Gastroesophageal sphincter (tissue), 4 donors: ENCODE data around the gene MXRA7. TPM values are rescaled to one million over a fixed set of nuclear protein-coding genes. Genes with fewer than 3 reads are reported as not detected.
"Not testable (repeated sequence)": the region's sequence is repeated elsewhere in the genome, so short reads cannot be mapped to it uniquely, and the experiment has no call there.

Experiments used
- ATAC-seq: fragments of 150-250 bp; one replicate; pipeline ENCODE4 v1.9.1; 2016; ENCODE audit warnings: mild to moderate bottlenecking, moderate library complexity
- H3K27ac ChIP-seq, 4 donors: fragments of 200-600 bp; sonication (generic) in 3 of 4; 1 replicate in 3 of 4; 2 replicates in 1 of 4; pipeline ENCODE4 v1.5.1; 2016 to 2019
- H3K27me3 ChIP-seq: fragments of 200-600 bp; sonication (generic); one replicate; pipeline ENCODE4 v1.5.1; 2019
- H3K36me3 ChIP-seq, 2 donors: fragments of 200-600 bp; sonication (generic); one replicate each; pipeline ENCODE4 v1.5.1; 2019; ENCODE audit warnings: control low read depth in 1 of 2
- H3K4me1 ChIP-seq, 3 donors: fragments of 200-600 bp; sonication (generic); 1 replicate in 2 of 3; 2 replicates in 1 of 3; pipeline ENCODE4 v1.5.1; 2016 to 2019; ENCODE audit warnings: control low read depth in 2 of 3
- H3K4me3 ChIP-seq, 2 donors: fragments of 200-600 bp; sonication (generic); one replicate each; pipeline ENCODE4 v1.5.1; 2019; ENCODE audit warnings: mild to moderate bottlenecking in 1 of 2, moderate library complexity in 1 of 2
- H3K9me3 ChIP-seq, 3 donors: fragments of 200-600 bp; sonication (generic); one replicate each; pipeline ENCODE4 v1.5.1; 2017 to 2019; ENCODE audit warnings: control low read depth in 2 of 3
- CTCF ChIP-seq, 4 experiments: fragments of 200-600 bp in 2 of 4; fragments of 450-650 bp in 2 of 4; sonication (generic) in 1 of 4; IDR thresholded peaks; one replicate each; pipeline ENCODE4 v1.5.1; 2017 to 2019; ENCODE audit warnings: antibody characterized with exemption in 4 of 4, mild to moderate bottlenecking in 2 of 4, moderate library complexity in 2 of 4
- EP300 ChIP-seq: sonication (generic); formaldehyde crosslinking; IDR thresholded peaks from one replicate; pipeline ENCODE4 v1.6.1; 2017; ENCODE audit warnings: antibody characterized with exemption, mild to moderate bottlenecking
- POLR2A ChIP-seq, 2 donors: fragments of 450-650 bp; IDR thresholded peaks; one replicate each; pipeline ENCODE4 v1.6.1; 2017; ENCODE audit warnings: antibody characterized with exemption in 2 of 2, mild to moderate bottlenecking in 2 of 2, moderate library complexity in 1 of 2
- POLR2AphosphoS5 ChIP-seq: sonication (generic); formaldehyde crosslinking; IDR thresholded peaks from one replicate; pipeline ENCODE4 v1.6.1; 2017; ENCODE audit warnings: antibody characterized with exemption
- WGBS, 2 donors: methylation state at CpG; one replicate each; pipeline ENCODE4 v1.1.5; 2018; ENCODE audit warnings: low coverage in 1 of 2; 5-methylcytosine and 5-hydroxymethylcytosine counted together
- total RNA-seq, 4 donors: library from RNA; depleted of rRNA; stranded (reverse); fragments of >200 nt; gene quantifications; one replicate each; pipeline ENCODE4 v1.1.0, GENCODE V29; 2016

Gene MXRA7
- total RNA-seq, 4 donors from 2014 or later = 333 to 451 (median 412) TPM

DNA sequence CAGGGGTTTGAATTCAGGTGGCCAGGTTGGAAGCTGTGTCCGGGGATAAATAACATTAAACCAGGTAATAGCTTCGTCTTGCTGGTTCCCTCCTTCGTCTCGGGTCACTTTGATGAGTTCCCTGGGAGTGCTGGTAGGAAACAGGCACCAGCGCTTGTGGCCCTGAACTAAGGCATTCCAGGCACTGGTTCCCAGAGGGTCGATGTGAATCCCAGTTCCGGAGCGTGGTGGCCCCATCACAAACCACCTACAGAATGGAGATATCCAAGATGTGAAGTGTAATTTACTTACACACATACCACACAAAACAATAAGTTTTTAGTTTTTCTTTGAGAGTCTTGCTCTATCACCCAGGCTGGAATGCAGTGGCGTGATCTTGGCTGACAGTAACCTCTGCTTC, 13.0 kb upstream of the MXRA7 start:
- 97% methylated on average over 3 of the region's 9 CpGs; no CpG with 5 or more reads in 1 of the 2 donors for WGBS, 2 donors
- no peak for ATAC-seq
- peak overlapping the region in 1 of 2 donors; percentile 77 for H3K4me3 ChIP-seq
- H3K27me3 ChIP-seq = no peaks in the 10 kb centered on the region
- peaks cover 2 to 68% (median 31%) of the 10 kb centered on the region in 3 donors for H3K4me1 ChIP-seq
- peaks cover 0 to 61% of the 10 kb centered on the region in 2 donors for H3K36me3 ChIP-seq
- peak overlapping the region in 3 of 4 donors; percentile 44 to 100 (median 100) for H3K27ac ChIP-seq
- no peaks in the 10 kb centered on the region for H3K9me3 ChIP-seq
- TF ChIP-seq EP300 (no peak), POLR2AphosphoS5 (no peak), CTCF (IDR thresholded peaks at IDR 0.05) (no peak), POLR2A (IDR thresholded peaks at IDR 0.05) (no peak)

DNA sequence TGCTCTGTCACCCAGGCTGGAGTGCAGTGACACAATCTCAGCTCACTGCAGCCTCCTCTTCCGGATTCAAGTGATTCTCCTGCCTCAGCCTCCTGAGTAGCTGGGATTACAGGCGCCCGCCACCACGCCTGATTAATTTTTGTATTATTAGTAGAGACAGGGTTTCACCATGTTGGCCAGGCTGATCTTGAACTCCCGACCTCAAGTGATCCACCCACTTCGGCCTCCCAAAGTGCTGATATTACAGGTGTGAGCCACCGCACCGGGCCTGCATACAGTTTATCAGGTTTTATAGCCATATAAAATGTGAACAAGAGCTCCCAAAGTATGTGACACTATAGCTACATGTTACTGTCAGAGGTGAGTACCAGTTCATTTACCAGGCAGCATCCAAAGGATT, 12.2 kb upstream of the MXRA7 start:
- H3K4me3 ChIP-seq, H3K9me3 ChIP-seq, H3K27me3 ChIP-seq, ATAC-seq, H3K27ac ChIP-seq: not testable (repeated sequence)
- H3K4me1 ChIP-seq = peaks cover 2 to 60% (median 31%) of the 10 kb centered on the region in 3 donors
- H3K36me3 ChIP-seq = peaks cover 0 to 69% of the 10 kb centered on the region in 2 donors
- whole genome bisulfite sequencing, 2 donors = 93 to 97% methylated on average over 5 to 8 of the region's 8 CpGs

- 70 to 77% methylated on average over 5 of the region's 8 CpGs for WGBS, 2 donors
- ATAC-seq = no peak
- no peaks in the 10 kb centered on the region for H3K27me3 ChIP-seq
- peaks cover 0 to 76% of the 10 kb centered on the region in 2 donors for H3K36me3 ChIP-seq
- TF ChIP-seq CTCF (IDR thresholded peaks at IDR 0.05) = no peak
- no peak for TF ChIP-seq POLR2A (IDR thresholded peaks at IDR 0.05)
- no peak for TF ChIP-seq POLR2AphosphoS5
- H3K4me3 ChIP-seq = no peak overlapping the region
- H3K9me3 ChIP-seq = no peaks in the 10 kb centered on the region
- no peak overlapping the region for H3K27ac ChIP-seq
- H3K4me1 ChIP-seq = peaks cover 2 to 56% (median 24%) of the 10 kb centered on the region in 3 donors
These were observed 11.5 kb upstream of the MXRA7 start for GRCh38 chr17:76722279-76722678.

GRCh38 chr17:76721463-76721862, 10.7 kb upstream of the MXRA7 start:
- no peak for ATAC-seq
- Histone ChIP-seq H3K4me3 (no peak overlapping the region), H3K9me3 (no peaks in the 10 kb centered on the region), H3K27me3 (no peaks in the 10 kb centered on the region), H3K27ac (peak overlapping the region in 3 of 4 donors; percentile 4 to 26 (median 16)), H3K4me1 (peaks cover 5 to 62% (median 23%) of the 10 kb centered on the region in 3 donors), H3K36me3 (peaks cover 0 to 84% of the 10 kb centered on the region in 2 donors)
- no peak for TF ChIP-seq POLR2A (IDR thresholded peaks at IDR 0.05)
- TF ChIP-seq POLR2AphosphoS5 = no peak
- no peak for TF ChIP-seq EP300
- TF ChIP-seq CTCF (IDR thresholded peaks at IDR 0.05) = no peak
- WGBS, 2 donors = 81 to 82% methylated on average over 5 to 10 of the region's 10 CpGs

- no peak for ATAC-seq
- no peak for TF ChIP-seq POLR2A (IDR thresholded peaks at IDR 0.05)
- TF ChIP-seq CTCF (IDR thresholded peaks at IDR 0.05) = no peak
- TF ChIP-seq POLR2AphosphoS5 = no peak
- TF ChIP-seq EP300 = no peak
- Histone ChIP-seq H3K9me3 (no peaks in the 10 kb centered on the region), H3K4me3 (no peak overlapping the region), H3K27ac (peak overlapping the region in 2 of 4 donors; percentile 16 to 20), H3K27me3 (no peaks in the 10 kb centered on the region), H3K4me1 (peaks cover 6 to 68% (median 23%) of the 10 kb centered on the region in 3 donors), H3K36me3 (peaks cover 0 to 90% of the 10 kb centered on the region in 2 donors)
- 79 to 88% methylated on average over 5 of the region's 9 CpGs for WGBS, 2 donors
These were observed 10.2 kb upstream of the MXRA7 start for GRCh38 chr17:76720941-76721340.
